Ovary (tissue), 3 donors: ENCODE data around the gene EYS.

ENCODE experiments used
- CTCF ChIP-seq, 3 donors: fragments of 450-650 bp in 2 of 3; fragments of 200-600 bp in 1 of 3; IDR thresholded peaks; one replicate each; pipeline versions ENCODE4 v1.5.1 to v1.8.0; 2016 to 2022; ENCODE audit warnings: antibody characterized with exemption in 3 of 3, mild to moderate bottlenecking in 1 of 3
- EP300 ChIP-seq: sonication (generic); formaldehyde crosslinking; IDR thresholded peaks from one replicate; pipeline ENCODE4 v1.6.1; 2017; ENCODE audit warnings: antibody characterized with exemption
- POLR2A ChIP-seq: fragments of 450-650 bp; IDR thresholded peaks from one replicate; pipeline ENCODE4 v1.6.1; 2017; ENCODE audit warnings: antibody characterized with exemption, mild to moderate bottlenecking, moderate library complexity
- donor health status: DM: no; HTN: no; CAD: no.

GRCh38 chr6:63943826-63944225 is 1763.2 kb downstream of the EYS start:
- no peak for TF ChIP-seq CTCF (IDR thresholded peaks at IDR 0.05)
- no peak for TF ChIP-seq POLR2A
- no peak for TF ChIP-seq EP300
